ENCODE results near the gene MEST.

DNA sequence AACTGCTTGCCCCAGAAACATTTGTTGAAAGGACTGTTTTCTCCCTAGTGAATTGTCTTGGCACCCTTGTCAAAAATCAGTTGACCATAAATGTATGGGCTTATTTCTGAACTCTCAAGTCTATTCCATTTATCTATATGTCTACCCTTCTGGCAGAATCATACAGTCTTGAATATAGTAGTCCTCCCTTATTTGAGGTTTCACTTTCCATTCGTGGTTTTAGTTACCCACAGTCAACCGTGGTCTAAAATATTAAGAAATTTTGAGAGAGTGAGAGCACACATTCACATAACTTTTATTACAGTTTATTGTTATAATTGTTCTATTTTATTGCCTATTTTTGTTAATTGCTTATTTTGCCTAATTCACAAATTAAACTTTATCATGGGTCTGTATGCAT, 33.6 kb upstream of the MEST start:
- TF ChIP-seq CHD2 (IDR thresholded peaks at IDR 0.05; ENCODE audit: low read depth, low read length) (no peak), SIN3A (IDR thresholded peaks at IDR 0.05; ENCODE audit: borderline replicate concordance, low read depth, low read length) (no peak), EZH2 (conservative IDR thresholded peaks at IDR 0.05; ENCODE audit: low read depth, low read length) (no peak), SMC3 (IDR thresholded peaks at IDR 0.05; ENCODE audit: low read length) (no peak), TGIF2 (CRISPR knock-in tag; IDR thresholded peaks at IDR 0.05) (no peak), TCF7L2 (IDR thresholded peaks at IDR 0.05; ENCODE audit: low read depth, low read length) (no peak), KLF6 (CRISPR knock-in tag; IDR thresholded peaks at IDR 0.05) (no peak), TAF1 (CRISPR knock-in tag; IDR thresholded peaks at IDR 0.05) (no peak), ZNF274 (CRISPR knock-in tag; IDR thresholded peaks at IDR 0.05) (no peak), POLR2A (IDR thresholded peaks at IDR 0.05; ENCODE audit: insufficient read depth in 1 of 2, low read depth in 2 of 2, low read length in 2 of 2) (no peak)
- TF ChIP-seq, protein P1, sequence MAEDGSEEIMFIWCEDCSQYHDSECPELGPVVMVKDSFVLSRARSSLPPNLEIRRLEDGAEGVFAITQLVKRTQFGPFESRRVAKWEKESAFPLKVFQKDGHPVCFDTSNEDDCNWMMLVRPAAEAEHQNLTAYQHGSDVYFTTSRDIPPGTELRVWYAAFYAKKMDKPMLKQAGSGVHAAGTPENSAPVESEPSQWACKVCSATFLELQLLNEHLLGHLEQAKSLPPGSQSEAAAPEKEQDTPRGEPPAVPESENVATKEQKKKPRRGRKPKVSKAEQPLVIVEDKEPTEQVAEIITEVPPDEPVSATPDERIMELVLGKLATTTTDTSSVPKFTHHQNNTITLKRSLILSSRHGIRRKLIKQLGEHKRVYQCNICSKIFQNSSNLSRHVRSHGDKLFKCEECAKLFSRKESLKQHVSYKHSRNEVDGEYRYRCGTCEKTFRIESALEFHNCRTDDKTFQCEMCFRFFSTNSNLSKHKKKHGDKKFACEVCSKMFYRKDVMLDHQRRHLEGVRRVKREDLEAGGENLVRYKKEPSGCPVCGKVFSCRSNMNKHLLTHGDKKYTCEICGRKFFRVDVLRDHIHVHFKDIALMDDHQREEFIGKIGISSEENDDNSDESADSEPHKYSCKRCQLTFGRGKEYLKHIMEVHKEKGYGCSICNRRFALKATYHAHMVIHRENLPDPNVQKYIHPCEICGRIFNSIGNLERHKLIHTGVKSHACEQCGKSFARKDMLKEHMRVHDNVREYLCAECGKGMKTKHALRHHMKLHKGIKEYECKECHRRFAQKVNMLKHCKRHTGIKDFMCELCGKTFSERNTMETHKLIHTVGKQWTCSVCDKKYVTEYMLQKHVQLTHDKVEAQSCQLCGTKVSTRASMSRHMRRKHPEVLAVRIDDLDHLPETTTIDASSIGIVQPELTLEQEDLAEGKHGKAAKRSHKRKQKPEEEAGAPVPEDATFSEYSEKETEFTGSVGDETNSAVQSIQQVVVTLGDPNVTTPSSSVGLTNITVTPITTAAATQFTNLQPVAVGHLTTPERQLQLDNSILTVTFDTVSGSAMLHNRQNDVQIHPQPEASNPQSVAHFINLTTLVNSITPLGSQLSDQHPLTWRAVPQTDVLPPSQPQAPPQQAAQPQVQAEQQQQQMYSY (CRISPR knock-in tag; IDR thresholded peaks at IDR 0.05), result no peak
- TF ChIP-seq, protein P2, sequence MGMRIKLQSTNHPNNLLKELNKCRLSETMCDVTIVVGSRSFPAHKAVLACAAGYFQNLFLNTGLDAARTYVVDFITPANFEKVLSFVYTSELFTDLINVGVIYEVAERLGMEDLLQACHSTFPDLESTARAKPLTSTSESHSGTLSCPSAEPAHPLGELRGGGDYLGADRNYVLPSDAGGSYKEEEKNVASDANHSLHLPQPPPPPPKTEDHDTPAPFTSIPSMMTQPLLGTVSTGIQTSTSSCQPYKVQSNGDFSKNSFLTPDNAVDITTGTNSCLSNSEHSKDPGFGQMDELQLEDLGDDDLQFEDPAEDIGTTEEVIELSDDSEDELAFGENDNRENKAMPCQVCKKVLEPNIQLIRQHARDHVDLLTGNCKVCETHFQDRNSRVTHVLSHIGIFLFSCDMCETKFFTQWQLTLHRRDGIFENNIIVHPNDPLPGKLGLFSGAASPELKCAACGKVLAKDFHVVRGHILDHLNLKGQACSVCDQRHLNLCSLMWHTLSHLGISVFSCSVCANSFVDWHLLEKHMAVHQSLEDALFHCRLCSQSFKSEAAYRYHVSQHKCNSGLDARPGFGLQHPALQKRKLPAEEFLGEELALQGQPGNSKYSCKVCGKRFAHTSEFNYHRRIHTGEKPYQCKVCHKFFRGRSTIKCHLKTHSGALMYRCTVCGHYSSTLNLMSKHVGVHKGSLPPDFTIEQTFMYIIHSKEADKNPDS (CRISPR knock-in tag; IDR thresholded peaks at IDR 0.05), result no peak
